GM19239 (cell line): ENCODE results near the gene SUPV3L1.
"Not testable (repeated sequence)": the region's sequence is repeated elsewhere in the genome, so short reads cannot be mapped to it uniquely, and the experiment has no call there.

Experiments used
- DNase-seq: peaks from one replicate; pipeline ENCODE4 v3.0.0; 2011; ENCODE audit warnings: low spot score; ENCODE audit not compliant: insufficient read length
- FAIRE-seq: peaks from 2 replicates; lab custom pipeline; 2011; peaks lifted over from hg19 to GRCh38; lab: Jason Lieb, UNC

Gene SUPV3L1

DNA sequence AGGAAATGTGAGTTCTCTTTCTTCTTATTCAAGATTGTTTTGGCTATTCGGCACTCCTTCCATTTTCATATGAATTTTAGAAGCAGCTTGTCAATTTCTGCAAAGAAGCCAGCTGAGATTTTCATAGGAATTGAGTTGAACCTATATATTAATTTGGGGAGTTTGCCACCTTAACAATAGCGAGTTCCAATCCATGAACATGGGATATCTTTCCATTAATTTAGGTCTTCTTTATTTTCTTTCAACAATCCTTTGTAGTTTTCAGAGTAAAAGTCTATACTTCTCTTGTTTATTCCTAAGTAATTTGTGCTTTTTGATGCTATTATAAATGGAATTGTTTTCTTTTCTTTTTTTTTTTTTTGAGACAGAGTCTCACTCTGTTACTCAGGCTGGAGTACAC lies 71.4 kb downstream of the SUPV3L1 start:
- FAIRE-seq, DNase-seq: not testable (repeated sequence)

DNA sequence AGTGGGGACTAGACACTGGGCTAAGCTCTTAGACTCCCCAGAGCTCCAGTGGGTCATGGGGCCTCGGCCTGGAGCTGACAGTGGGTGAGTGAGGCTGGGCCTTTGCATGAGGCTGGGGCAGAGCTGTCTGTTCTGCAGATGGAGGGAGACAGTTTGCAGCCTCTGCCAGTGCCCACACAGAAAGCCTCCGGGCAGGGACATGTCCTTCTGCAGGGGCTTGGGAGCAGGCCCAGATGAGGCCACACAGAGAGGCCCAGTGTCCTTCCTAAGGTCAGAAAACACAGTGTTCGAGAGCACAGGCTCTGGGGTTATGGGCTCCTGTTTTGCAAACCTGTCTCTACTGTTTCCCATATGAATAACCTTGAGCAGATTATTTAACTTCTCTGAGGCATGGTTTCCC lies 73.1 kb downstream of the SUPV3L1 start:
- no peak for FAIRE-seq
- no peak for DNase-seq

DNA sequence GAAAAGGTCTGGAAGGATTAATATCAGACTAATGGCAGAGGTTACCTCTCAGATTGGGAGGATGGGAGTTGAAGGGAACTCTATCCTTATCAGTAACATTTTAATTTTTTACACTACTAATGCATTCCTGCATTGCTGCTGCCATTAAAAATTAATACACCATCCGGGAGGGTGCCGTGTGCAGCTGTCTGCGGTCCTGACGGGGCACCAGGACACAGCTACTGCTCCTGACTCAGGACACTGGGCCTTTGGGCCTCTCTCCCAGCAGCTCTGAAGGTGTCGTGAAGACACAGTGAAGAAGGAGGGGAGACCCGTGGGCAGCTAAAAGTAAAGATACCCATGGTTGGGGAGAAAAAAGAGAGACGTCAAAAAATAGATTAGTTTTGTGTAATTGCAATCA lies 74.8 kb downstream of the SUPV3L1 start:
- FAIRE-seq, result no peak
- DNase-seq, result no peak
